T-helper 2 cell (primary cell): Measurements from ENCODE around the gene TNFRSF18.

Source experiments
- DNase-seq, 5 experiments: peaks; one replicate each; pipeline versions ENCODE4 v3.0.0 to v3.0.0-alpha.2; 2012 to 2022

The TNFRSF18 gene

DNA sequence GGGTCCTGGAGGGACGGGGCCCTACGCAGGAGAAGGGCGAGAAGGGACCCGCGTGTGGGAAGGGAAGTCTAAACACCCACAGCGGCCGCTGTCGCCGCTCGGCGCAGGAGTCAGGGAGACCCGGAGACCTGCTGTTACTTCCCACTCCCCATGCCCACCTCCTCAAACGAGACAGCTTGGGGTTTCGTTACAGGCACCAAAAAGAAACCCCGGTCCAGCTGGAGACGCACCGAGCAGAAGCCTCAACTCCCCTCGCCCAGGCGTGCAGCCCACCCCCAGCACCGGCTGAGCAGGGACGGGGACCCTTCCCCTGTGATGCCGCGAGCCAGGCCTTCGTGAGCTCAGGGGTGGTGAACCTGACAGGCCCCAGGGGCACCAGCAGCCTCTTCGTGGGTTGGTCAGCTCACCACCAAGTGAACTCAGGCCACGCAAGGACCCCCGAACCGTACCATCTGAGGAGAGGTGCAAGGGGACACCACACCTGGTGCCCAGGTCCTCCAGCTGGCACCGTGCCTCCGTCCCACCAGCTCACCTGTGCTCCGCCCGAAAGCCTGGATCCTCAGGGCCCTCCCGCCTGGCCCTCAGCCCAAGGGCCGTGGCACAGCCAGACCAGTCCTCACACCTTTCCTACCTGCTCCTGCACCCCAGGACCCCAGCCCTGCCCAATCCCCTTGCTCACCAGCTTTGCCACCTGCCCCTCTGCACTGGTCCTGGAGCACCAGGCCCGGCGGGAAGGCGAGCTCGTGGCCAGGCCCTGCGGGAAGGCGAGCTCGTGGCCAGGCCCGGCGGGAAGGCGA lies 20.4 kb upstream of the TNFRSF18 start:
- no peak for DNase-seq

- DNase-seq = no peak
These were observed 19.5 kb upstream of the TNFRSF18 start for GRCh38 chr1:1225913-1226312.

GRCh38 chr1:1225238-1225845 lies 18.9 kb upstream of the TNFRSF18 start:
- no peak for DNase-seq

DNA sequence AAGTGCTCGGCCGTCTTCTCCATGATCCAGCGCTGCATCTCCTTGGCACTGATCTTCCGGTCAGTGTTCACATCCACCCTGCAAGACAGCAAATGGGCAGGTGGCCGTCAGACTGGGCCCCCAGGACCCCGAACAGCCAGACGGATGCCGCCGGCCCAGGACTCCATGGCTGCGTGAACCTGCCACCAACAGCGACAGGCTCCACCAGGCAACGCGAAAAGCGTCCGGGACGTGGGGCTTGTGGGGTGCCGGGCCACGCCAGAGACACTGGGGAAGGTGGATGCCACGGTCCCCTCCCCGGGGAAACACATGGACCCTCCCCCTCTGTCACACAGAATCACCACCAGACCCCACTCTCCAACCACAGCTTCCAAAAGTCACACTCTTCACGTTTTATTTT lies 17.5 kb upstream of the TNFRSF18 start:
- no peak for DNase-seq

DNA sequence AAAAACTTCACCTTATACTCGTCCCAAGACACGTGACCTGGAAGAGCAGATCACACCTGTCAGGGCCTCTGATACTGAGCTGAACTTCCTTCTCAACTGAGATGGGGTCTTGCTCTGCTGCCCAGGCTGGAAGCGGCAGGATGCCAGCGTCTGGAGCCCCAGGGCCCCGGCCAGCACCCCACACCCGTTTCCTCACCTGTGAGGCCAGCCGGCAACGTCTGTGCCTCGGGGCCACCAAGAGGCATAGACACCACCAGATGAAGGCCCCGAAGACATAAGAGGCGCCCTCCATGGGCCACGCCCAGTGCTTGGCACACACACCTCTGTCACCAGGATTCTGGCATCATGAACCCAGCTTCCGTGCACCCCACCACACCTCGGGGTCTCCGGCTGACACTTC lies 16.9 kb upstream of the TNFRSF18 start:
- DNase-seq = no peak

- DNase-seq = no peak
These were observed 16.3 kb upstream of the TNFRSF18 start for GRCh38 chr1:1222575-1223225.

DNA sequence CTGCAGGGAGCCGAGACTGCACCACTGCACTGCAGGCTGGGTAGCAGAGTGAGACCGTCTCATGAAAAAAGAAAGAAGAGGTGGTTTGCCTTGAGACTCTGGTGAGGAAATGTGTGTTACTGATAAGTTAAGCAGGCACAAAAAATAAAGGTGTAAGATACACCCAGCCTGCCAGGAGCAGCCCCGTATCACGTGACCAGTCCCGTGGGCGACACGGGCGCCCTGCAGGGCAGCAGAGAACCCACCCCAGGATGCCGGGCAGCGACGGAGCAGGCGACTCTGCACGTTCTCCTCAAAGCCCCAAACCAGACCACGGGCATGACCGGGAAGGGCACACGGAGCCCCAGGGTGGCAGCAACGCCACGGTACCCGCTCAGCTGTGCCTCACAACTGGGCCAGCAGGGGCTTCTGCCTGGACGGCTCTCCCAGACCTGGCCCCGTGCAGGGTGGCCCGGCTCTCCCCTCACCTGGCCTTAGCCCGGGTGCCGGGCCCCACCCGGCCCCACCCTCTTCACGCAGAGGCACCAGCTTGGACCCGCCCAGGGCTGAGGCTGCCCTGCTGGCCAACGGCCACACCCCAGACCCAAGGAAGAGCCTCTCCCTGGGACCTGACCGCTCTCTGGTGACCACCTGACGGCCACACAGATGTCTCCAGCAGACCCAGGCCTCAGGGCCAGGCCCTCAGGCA lies 15.6 kb upstream of the TNFRSF18 start:
- DNase-seq = no peak

DNA sequence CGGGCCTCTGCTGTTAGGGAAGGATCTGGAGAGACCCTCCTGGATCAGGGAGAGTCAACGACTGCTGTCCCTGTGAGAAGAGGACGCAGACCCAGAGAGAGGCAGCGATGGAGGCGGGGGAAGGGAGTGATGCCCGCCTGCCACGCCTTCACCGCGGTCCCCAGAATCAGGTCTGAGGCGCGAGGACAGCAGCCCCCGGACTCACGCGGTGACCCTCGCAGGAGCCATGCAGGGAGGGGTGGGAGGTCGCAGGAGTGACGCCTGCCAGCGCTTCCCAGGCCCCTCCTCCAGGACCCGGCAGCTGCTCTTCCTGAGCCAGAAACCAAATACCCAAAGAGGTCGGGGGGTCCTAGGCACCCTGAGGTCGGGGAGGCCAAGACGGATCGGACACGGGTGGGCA lies 13.8 kb upstream of the TNFRSF18 start:
- no peak for DNase-seq

- DNase-seq = peak in 3 of 5 experiments; percentile 54 to 92 (median 59)
These were observed 12.9 kb upstream of the TNFRSF18 start for GRCh38 chr1:1219341-1219740.

DNA sequence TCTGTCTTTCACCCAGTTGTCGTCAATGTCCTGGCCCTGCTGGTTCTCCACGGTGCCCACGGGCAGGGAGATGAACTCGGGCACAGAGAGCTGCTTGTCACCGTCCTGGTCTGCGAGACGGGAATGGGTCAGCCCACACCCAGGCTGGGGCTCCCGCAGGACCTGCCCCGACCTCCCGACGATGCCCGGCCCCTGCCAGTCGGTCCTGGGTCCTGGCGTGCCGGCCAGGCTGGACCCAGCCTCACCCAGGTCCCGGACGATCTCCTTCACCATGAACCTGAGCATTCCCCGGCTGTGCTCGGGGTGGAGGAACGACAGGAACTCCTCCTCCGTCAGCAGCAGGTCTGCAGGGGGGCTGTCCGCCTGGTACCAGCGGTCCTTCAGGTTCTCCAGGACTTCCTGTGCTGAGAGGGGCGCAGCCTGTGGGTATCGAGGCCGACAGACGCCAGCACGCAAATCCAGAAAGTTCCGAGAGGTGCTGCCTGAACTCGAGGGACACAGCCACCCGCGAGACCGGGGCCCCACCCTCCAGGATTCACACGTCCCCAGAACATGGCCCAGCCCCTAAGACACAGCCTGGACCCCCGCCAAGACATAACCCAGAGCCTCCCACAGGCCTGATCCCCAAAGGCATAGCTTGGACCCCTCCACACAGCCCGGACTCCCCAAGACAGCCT lies 12.3 kb upstream of the TNFRSF18 start:
- no peak for DNase-seq

GRCh38 chr1:1217621-1218523 lies 11.5 kb upstream of the TNFRSF18 start:
- peak in 2 of 5 experiments; percentile 48 to 52 for DNase-seq

GRCh38 chr1:1216770-1217620 lies 10.6 kb upstream of the TNFRSF18 start:
- peak in 4 of 5 experiments; percentile 37 to 90 (median 59) for DNase-seq

DNA sequence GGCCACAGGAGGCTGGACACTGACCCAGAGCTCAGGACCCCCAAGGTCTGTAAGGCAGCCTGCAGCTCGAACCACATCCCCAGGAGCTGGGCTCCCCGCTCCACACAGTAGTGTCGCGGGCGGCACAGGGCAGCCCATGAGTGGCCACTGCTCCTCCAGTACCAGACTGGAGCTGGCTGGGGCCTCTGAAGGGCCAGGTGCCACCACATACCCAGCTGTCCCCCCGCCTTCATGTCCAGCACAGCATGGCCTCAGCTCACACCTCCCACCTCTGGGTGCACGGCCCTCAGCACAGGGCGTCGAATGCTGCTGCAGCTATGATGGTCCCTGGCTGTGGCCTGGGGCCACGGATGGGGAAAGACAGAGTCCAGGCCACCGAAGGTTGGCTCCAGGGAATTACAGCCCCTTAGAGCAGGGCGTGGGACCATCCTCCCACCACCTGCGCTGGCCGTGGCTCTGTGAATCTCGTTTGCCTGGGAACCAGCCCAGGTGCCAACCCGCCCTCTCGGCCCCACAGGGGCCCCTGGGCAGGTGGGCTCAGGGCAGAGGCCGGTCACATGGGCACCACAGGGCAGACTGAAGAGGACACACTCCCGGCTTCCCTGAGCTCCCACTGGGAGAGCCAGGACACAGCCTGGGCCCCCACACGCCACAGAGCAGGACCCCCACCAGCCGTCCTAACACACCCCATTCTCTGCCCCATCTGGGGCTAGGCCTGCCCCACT lies 9.7 kb upstream of the TNFRSF18 start:
- no peak for DNase-seq

DNA sequence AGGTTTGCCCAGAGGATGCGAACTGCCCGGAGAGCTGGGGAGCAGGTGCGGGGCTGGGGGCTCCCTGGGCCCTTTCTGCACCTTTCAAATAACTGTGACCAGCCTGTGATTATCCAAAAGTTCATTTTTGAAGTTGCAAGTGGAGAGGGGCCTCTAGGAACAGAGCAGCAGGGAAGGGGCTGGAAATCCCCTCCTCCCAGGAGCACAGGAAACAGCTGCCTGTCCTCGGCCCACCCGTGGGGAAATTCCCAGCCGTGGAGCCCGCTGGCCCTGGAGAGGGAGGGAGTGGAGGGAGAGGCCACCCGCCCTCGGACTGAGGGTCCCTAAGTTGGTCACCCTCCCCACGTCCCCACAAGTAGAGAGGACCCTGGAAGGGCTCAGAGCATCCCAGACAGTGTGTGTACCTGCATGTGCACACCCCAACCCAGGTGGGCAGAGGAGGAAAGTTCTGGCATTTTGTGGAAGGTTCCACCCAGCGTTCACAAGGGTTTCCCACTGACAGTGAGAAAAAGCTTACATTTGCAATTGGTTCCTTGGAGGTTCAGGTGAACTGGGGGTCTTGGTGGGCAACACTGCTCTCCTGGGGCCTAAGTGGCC lies 8.8 kb upstream of the TNFRSF18 start:
- no peak for DNase-seq

DNA sequence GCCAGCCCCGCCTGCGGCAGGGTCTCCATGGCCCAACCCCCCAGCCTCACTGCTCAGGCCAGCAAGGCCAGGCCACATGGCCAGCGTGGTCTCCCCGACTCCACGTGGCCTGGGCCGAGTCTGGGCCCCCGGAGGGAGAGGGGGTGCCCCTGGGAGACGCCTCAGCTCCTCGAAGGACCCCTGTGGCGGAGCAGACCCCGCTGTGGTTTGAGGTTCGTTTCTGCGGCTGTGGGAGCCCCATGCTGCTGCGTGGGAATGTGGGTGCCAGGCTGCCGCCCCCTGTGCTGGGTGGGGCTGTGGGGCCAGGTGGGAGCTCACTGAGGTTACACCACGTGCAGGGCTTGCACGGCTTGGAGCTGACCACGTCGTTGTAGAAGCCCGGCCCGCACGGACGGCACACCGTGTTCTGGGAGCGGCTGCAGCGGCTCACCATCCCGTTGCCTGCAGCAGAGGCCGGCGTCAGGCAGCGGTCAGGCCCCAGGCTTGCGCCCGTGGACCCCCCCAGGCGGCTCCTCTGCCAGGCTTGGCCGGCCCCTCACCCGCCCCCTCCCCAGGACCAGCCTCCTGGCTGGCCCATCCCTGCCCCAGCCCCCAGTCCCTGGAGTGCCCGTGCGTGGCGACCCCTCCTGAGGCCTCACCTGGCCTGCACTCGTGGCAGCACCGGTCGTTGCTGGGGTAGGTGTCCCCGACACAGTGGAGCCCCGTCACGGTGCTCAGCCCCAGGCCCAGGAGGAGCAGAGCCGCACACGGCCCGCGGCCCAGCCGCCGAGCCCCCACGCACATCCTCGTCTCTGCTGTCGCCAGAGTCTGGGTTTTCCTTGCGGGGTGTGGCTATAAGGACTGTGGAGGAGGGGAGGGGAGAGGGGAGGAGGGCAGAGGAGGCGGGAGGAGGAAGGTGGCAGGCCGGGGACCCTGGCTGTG lies 7.2 kb upstream of the TNFRSF18 start, which contains the start of gene TNFRSF4:
Gene TNFRSF4 (minus strand): TSS at position 809 of the 921 bp plus-strand sequence. CDS start 26 bp downstream, at position 783.
- peak in 4 of 5 experiments; percentile 32 to 69 (median 52) for DNase-seq

DNA sequence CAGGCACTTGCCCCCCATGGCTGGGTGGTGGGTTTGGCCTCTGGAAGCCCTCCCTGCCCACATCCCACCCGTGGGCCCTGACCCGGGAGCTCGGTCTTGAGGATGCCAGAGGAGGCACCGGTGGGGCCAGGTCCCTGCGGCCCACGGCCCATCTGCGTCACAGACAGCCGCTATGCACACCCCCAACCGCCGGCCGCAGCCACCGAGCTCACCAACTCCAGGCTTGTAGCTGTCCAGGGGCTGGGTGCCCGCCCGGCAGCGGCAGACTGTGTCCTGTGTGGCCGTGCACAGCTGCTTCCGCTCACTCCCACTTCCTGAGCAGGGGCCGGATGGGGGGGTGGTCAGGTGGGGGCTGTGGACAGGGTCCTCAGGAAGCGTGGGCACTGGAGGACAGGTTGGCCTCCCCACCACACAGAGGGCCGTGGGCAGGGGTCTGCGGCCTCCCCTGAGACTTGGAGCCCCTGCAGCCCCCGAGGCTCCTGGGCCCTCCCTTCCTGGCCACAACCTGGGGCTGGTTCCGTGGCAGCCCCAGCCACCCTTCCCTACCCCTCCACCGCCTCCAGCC lies 6.5 kb upstream of the TNFRSF18 start:
- peak in 3 of 5 experiments; percentile 36 to 85 (median 73) for DNase-seq
